GM12878 (cell line): ENCODE measurements around the gene PLAAT3.

Experiments used
- FOXK2 ChIP-seq: fragments of 450-650 bp; IDR thresholded peaks from 2 replicates; pipeline ENCODE4 v1.6.1; 2017; ENCODE audit warnings: mild to moderate bottlenecking, moderate library complexity
- HDGF ChIP-seq: fragments of 450-650 bp; IDR thresholded peaks from 2 replicates; pipeline ENCODE4 v1.6.1; 2016; ENCODE audit warnings: antibody characterized with exemption
- NFXL1 ChIP-seq: fragments of 450-650 bp; IDR thresholded peaks from 2 replicates; pipeline ENCODE4 v1.6.1; 2017; ENCODE audit warnings: antibody characterized with exemption, mild to moderate bottlenecking, borderline replicate concordance
- NR2C2 ChIP-seq: IDR thresholded peaks from 2 replicates; pipeline ENCODE4 v1.6.1; 2011; ENCODE audit warnings: borderline replicate concordance, low read depth; ENCODE audit not compliant: control insufficient read depth, insufficient read length
- POLR2A ChIP-seq: IDR thresholded peaks from 2 replicates; pipeline ENCODE4 v1.6.1; 2011; ENCODE audit warnings: low read depth, mild to moderate bottlenecking, low read length
- RAD51 ChIP-seq: fragments of 450-650 bp; IDR thresholded peaks from 2 replicates; pipeline ENCODE4 v1.6.1; 2016; ENCODE audit warnings: moderate library complexity, mild to moderate bottlenecking, inconsistent platforms
- ZBED1 ChIP-seq: IDR thresholded peaks from 2 replicates; pipeline ENCODE4 v1.6.1; 2016; ENCODE audit warnings: borderline replicate concordance
- ZNF274 ChIP-seq: IDR thresholded peaks from one replicate; pipeline ENCODE4 v1.8.0; 2011; ENCODE audit not compliant: insufficient read length, insufficient read depth
- ZZZ3 ChIP-seq: IDR thresholded peaks from 2 replicates; pipeline ENCODE4 v1.6.1; 2011; ENCODE audit warnings: low read depth; ENCODE audit not compliant: control insufficient read depth, insufficient read length
- TF ChIP-seq, protein P1 (sequence below): IDR thresholded peaks from 2 replicates; pipeline ENCODE4 v1.6.1; 2012; ENCODE audit warnings: improper control_type of control experiment, low read depth, low read length; ENCODE audit not compliant: insufficient replicate concordance
- TF ChIP-seq, protein P2 (sequence below), 3 experiments: IDR thresholded peaks in 2 of 3; conservative IDR thresholded peaks in 1 of 3; 2 replicates each; pipeline ENCODE4 v1.5.1; 2011; ENCODE audit warnings: low read depth in 3 of 3, low read length in 3 of 3, mild to moderate bottlenecking in 3 of 3, control low read depth in 2 of 3, moderate library complexity in 2 of 3, inconsistent platforms in 1 of 3, mixed read lengths in 1 of 3; ENCODE audit not compliant: control insufficient read depth in 2 of 3, insufficient read depth in 1 of 3; ENCODE audit errors: extremely low read depth in 1 of 3
- TF ChIP-seq, protein P3 (sequence below): fragments of 450-650 bp; formaldehyde crosslinking; IDR thresholded peaks from 2 replicates; pipeline ENCODE4 v1.5.0; 2022; ENCODE audit warnings: mild to moderate bottlenecking, missing genetic modification characterization
- TF ChIP-seq, protein P4 (sequence below): IDR thresholded peaks from 2 replicates; pipeline ENCODE4 v1.6.1; 2012; ENCODE audit warnings: mild to moderate bottlenecking, low read depth, low read length
- TF ChIP-seq, protein P5 (sequence below): fragments of 450-650 bp; IDR thresholded peaks from 2 replicates; pipeline ENCODE4 v1.6.1; 2017; ENCODE audit warnings: mild to moderate bottlenecking

DNA sequence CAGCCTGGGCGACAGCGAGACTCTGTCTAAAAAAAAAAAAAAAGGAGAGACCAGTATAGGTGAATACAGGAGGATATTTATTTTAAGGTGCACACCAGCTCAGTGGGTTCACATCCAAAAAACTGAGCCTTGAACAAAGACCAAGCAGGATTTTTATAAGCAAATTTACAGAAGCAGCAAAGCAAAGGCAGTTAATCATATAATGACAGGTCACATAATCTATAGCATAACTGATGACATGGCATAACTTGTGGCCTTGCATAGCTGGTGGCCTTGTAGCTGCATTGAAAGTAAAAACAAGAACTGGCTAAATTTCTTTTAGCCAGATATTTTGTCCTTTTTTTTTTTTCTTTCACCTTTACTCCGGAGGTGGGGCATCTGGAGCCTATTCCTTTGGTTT lies 2.7 kb upstream of the PLAAT3 start:
- TF ChIP-seq POLR2A (no peak), ZNF274 (no peak), RAD51 (no peak), ZBED1 (no peak), ZZZ3 (no peak), FOXK2 (no peak), HDGF (no peak), NR2C2 (no peak), NFXL1 (no peak)
- TF ChIP-seq, protein P1, sequence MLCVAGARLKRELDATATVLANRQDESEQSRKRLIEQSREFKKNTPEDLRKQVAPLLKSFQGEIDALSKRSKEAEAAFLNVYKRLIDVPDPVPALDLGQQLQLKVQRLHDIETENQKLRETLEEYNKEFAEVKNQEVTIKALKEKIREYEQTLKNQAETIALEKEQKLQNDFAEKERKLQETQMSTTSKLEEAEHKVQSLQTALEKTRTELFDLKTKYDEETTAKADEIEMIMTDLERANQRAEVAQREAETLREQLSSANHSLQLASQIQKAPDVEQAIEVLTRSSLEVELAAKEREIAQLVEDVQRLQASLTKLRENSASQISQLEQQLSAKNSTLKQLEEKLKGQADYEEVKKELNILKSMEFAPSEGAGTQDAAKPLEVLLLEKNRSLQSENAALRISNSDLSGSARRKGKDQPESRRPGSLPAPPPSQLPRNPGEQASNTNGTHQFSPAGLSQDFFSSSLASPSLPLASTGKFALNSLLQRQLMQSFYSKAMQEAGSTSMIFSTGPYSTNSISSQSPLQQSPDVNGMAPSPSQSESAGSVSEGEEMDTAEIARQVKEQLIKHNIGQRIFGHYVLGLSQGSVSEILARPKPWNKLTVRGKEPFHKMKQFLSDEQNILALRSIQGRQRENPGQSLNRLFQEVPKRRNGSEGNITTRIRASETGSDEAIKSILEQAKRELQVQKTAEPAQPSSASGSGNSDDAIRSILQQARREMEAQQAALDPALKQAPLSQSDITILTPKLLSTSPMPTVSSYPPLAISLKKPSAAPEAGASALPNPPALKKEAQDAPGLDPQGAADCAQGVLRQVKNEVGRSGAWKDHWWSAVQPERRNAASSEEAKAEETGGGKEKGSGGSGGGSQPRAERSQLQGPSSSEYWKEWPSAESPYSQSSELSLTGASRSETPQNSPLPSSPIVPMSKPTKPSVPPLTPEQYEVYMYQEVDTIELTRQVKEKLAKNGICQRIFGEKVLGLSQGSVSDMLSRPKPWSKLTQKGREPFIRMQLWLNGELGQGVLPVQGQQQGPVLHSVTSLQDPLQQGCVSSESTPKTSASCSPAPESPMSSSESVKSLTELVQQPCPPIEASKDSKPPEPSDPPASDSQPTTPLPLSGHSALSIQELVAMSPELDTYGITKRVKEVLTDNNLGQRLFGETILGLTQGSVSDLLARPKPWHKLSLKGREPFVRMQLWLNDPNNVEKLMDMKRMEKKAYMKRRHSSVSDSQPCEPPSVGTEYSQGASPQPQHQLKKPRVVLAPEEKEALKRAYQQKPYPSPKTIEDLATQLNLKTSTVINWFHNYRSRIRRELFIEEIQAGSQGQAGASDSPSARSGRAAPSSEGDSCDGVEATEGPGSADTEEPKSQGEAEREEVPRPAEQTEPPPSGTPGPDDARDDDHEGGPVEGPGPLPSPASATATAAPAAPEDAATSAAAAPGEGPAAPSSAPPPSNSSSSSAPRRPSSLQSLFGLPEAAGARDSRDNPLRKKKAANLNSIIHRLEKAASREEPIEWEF = no peak
- TF ChIP-seq, protein P2, sequence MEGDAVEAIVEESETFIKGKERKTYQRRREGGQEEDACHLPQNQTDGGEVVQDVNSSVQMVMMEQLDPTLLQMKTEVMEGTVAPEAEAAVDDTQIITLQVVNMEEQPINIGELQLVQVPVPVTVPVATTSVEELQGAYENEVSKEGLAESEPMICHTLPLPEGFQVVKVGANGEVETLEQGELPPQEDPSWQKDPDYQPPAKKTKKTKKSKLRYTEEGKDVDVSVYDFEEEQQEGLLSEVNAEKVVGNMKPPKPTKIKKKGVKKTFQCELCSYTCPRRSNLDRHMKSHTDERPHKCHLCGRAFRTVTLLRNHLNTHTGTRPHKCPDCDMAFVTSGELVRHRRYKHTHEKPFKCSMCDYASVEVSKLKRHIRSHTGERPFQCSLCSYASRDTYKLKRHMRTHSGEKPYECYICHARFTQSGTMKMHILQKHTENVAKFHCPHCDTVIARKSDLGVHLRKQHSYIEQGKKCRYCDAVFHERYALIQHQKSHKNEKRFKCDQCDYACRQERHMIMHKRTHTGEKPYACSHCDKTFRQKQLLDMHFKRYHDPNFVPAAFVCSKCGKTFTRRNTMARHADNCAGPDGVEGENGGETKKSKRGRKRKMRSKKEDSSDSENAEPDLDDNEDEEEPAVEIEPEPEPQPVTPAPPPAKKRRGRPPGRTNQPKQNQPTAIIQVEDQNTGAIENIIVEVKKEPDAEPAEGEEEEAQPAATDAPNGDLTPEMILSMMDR (IDR thresholded peaks at IDR 0.05 in 2 of 3, conservative IDR thresholded peaks at IDR 0.05 in 1 of 3; ENCODE audit: control insufficient read depth in 2 of 3, extremely low read depth in 1 of 3, insufficient read depth in 1 of 3, low read depth in 3 of 3, low read length in 3 of 3) = no peak
- TF ChIP-seq, protein P3, sequence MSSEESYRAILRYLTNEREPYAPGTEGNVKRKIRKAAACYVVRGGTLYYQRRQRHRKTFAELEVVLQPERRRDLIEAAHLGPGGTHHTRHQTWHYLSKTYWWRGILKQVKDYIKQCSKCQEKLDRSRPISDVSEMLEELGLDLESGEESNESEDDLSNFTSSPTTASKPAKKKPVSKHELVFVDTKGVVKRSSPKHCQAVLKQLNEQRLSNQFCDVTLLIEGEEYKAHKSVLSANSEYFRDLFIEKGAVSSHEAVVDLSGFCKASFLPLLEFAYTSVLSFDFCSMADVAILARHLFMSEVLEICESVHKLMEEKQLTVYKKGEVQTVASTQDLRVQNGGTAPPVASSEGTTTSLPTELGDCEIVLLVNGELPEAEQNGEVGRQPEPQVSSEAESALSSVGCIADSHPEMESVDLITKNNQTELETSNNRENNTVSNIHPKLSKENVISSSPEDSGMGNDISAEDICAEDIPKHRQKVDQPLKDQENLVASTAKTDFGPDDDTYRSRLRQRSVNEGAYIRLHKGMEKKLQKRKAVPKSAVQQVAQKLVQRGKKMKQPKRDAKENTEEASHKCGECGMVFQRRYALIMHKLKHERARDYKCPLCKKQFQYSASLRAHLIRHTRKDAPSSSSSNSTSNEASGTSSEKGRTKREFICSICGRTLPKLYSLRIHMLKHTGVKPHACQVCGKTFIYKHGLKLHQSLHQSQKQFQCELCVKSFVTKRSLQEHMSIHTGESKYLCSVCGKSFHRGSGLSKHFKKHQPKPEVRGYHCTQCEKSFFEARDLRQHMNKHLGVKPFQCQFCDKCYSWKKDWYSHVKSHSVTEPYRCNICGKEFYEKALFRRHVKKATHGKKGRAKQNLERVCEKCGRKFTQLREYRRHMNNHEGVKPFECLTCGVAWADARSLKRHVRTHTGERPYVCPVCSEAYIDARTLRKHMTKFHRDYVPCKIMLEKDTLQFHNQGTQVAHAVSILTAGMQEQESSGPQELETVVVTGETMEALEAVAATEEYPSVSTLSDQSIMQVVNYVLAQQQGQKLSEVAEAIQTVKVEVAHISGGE (CRISPR knock-in tag) = no peak
- TF ChIP-seq, protein P4, sequence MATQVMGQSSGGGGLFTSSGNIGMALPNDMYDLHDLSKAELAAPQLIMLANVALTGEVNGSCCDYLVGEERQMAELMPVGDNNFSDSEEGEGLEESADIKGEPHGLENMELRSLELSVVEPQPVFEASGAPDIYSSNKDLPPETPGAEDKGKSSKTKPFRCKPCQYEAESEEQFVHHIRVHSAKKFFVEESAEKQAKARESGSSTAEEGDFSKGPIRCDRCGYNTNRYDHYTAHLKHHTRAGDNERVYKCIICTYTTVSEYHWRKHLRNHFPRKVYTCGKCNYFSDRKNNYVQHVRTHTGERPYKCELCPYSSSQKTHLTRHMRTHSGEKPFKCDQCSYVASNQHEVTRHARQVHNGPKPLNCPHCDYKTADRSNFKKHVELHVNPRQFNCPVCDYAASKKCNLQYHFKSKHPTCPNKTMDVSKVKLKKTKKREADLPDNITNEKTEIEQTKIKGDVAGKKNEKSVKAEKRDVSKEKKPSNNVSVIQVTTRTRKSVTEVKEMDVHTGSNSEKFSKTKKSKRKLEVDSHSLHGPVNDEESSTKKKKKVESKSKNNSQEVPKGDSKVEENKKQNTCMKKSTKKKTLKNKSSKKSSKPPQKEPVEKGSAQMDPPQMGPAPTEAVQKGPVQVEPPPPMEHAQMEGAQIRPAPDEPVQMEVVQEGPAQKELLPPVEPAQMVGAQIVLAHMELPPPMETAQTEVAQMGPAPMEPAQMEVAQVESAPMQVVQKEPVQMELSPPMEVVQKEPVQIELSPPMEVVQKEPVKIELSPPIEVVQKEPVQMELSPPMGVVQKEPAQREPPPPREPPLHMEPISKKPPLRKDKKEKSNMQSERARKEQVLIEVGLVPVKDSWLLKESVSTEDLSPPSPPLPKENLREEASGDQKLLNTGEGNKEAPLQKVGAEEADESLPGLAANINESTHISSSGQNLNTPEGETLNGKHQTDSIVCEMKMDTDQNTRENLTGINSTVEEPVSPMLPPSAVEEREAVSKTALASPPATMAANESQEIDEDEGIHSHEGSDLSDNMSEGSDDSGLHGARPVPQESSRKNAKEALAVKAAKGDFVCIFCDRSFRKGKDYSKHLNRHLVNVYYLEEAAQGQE = no peak
- TF ChIP-seq, protein P5, sequence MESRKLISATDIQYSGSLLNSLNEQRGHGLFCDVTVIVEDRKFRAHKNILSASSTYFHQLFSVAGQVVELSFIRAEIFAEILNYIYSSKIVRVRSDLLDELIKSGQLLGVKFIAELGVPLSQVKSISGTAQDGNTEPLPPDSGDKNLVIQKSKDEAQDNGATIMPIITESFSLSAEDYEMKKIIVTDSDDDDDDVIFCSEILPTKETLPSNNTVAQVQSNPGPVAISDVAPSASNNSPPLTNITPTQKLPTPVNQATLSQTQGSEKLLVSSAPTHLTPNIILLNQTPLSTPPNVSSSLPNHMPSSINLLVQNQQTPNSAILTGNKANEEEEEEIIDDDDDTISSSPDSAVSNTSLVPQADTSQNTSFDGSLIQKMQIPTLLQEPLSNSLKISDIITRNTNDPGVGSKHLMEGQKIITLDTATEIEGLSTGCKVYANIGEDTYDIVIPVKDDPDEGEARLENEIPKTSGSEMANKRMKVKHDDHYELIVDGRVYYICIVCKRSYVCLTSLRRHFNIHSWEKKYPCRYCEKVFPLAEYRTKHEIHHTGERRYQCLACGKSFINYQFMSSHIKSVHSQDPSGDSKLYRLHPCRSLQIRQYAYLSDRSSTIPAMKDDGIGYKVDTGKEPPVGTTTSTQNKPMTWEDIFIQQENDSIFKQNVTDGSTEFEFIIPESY = no peak
